ENCODE results near the gene SDHAF4.
A peak's percentile ranks its signal among the peaks of the same experiment; 100 is the strongest.
"Not testable (repeated sequence)": the region's sequence is repeated elsewhere in the genome, so short reads cannot be mapped to it uniquely, and the experiment has no call there.

The SDHAF4 gene

GRCh38 chr6:70593118-70593486, 26.4 kb downstream of the SDHAF4 start:
- no peak for DNase-seq

- DNase-seq = peak; percentile 6
These were observed 32.5 kb downstream of the SDHAF4 start for GRCh38 chr6:70599187-70599586.

- no peak for DNase-seq
These were observed 34.3 kb downstream of the SDHAF4 start for GRCh38 chr6:70601014-70601413.

GRCh38 chr6:70604254-70604653, 37.5 kb downstream of the SDHAF4 start:
- DNase-seq = no peak

GRCh38 chr6:70607371-70607770, 40.6 kb downstream of the SDHAF4 start:
- not testable (repeated sequence) for DNase-seq

GRCh38 chr6:70609181-70609580, 42.5 kb downstream of the SDHAF4 start:
- DNase-seq = not testable (repeated sequence)

DNA sequence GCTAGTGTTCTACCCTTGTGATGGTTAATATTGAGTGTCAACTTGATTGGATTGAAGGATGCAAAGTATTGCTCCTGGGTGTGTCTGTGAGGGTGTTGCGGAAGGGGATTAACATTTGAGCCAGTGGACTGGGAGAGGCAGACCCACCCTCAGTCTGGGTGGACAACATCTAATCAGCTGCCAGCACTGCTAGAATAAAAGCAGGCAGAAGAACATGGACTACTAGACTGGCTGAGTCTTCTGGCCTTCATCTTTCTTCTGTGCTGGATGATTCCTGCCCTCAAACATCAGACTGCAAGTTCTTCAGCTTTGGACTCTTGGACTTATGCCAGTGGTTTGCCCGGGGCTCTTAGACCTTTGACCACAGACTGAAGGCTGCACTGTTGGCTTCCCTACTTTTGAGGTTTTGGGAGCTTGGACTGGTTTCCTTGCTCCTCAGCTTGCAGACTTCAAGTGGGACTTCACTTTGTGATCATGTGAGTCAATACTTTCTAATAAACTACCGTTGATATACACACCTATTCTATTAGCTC, 50.1 kb downstream of the SDHAF4 start:
- DNase-seq = no peak

DNA sequence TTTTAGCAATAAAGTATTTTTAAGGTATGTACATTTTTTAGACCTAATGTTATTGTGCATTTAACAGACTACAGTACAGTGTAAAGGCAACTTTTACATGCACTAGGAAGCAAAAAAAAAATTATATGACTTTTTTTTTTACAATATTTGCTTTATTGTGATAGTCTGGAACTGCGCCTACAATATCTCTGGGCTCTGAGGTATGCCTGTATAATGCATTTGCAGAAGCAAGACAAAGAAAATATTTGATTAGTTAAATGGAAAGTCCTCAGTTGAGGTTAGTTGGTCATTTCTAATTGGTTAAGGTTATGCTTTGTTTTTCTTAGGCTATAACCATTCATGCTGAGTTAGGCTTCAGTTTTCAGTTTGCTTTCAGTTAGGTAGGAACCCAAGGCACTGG, 54.0 kb downstream of the SDHAF4 start:
- DNase-seq = no peak

- no peak for DNase-seq
These were observed 55.7 kb downstream of the SDHAF4 start for GRCh38 chr6:70622461-70622860.

DNA sequence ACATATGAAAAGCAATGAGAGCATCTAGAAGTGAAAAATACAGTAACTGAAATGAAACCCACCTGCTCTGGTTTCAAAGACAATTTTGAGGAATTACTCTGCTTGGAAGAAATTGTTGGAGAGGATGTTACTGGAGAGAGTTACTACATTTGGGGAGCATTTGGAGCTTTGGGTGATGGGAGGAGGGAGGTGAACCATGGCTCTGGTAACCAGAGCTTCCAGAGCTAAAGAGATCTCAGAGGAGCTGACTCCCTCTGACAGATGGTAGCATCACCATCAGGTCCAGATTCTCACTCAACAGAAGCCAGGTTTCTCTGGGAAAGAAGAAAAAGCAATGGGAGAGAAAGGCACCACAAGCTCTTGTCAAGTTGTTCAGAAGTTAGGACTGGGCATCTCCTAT, 58.7 kb downstream of the SDHAF4 start:
- DNase-seq = no peak

DNA sequence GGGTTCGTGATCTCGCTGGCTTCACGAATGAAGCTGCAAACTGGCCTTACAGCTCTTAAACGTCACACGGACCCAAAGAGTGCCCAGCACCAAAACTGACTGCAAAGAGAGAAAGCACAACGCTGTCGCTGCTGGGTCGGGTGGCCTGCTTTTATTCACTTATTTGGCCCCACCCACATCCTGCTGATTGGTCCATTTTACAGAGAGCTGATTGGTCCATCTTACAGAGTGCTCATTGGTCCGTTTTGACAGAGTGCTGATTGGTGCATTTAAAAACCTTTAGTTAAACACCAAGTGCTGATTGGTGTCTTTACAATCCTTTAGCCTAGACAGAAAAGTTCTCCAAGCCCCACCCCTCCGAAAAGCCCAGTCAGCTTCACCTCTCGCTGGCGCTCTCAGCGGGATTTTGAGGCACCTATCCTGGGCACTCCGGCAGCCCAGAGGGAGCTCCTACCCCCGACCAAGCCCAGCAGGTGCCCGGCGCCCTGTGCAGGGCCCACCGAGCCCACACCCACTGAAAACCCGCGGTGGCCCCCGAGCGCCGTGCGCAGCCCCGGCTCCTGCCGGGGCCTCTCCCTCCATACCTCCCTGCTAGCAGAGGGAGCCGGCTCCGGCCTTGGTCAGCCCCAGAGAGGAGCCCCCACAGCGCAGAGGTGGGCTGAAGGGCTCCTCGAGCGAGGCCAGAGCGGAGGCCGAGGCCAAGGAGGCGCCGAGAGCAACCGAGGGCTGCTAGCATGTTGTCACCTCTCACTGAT, 60.9 kb downstream of the SDHAF4 start:
- no peak for DNase-seq

- no peak for DNase-seq
These were observed 63.2 kb downstream of the SDHAF4 start for GRCh38 chr6:70629929-70630328.

DNA sequence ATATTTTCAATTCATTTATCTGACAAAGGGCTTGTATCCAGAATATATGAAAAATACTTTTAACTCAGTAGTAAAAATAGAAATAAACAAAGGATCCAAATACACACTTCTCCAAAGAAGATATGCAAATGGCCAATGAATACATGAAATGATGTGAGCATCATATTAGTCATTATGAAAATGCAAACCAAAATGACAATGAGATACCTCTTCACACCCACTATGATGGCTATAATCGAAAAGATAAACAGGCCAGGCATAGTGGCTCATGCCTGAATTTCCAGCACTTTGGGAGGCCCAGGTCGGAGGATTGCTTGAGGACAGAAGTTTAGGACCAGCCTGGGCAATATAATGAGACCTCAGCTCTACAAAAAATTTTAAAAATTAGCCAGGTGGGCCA, 67.1 kb downstream of the SDHAF4 start:
- no peak for DNase-seq

DNA sequence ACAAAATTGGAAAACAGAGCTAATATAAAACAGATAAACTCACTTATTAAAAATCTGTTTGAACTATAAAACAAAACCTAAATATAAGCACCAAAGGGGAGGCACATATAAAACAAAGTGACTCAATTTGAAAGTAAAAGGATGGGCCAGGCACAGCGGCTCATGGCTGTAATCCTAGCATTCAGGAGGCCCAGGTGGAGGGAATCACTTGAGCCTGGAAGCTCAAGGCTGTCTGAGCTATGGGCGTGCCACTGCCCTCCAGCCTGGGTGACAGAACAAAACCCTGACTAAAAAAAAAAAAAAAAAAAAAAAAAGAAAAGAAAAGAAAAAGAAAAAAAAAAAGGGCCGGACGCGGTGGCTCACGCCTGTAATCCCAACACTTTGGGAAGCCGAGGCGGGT, 69.9 kb downstream of the SDHAF4 start:
- no peak for DNase-seq

DNA sequence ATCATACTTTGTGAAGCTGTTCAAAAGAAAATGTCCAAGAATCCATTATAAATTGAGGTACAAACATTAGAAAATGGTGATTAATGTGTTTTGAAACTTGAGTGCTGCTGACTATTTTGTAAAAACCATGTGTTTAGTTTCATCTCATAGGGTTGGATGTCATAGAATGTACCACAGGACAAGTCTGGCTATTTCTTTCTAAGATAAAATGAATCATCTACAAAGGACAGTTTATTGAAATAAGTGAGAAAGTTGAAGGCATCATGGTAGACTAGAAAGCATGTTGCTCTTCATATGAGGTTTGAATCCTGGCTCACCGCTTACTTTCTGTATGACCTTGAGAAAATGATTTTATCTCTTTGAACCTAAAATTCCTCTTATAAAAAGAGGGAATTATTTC, 71.7 kb downstream of the SDHAF4 start:
- DNase-seq = no peak
